Activated T-cell treated with anti-CD3 and anti-CD28 coated beads, Interleukin-2, amount 50 U/mL, for 1 hour (primary cell): ENCODE measurements around the gene TIPRL.

Source experiments
- DNase-seq: peaks from one replicate; pipeline ENCODE4 v3.0.0-alpha.2; 2020

Gene TIPRL

GRCh38 chr1:168217664-168218063 is 38.9 kb downstream of the TIPRL start:
- no peak for DNase-seq

GRCh38 chr1:168218658-168219057 is 39.9 kb downstream of the TIPRL start:
- DNase-seq, result no peak

GRCh38 chr1:168220470-168220871 is 41.7 kb downstream of the TIPRL start:
- no peak for DNase-seq

GRCh38 chr1:168221275-168221674 is 42.5 kb downstream of the TIPRL start:
- no peak for DNase-seq

- DNase-seq, result no peak
These were observed 44.5 kb downstream of the TIPRL start for GRCh38 chr1:168223261-168223660.

- no peak for DNase-seq
These were observed 45.1 kb downstream of the TIPRL start for GRCh38 chr1:168223681-168224540.

GRCh38 chr1:168224991-168225390 is 46.2 kb downstream of the TIPRL start:
- DNase-seq, result no peak

DNA sequence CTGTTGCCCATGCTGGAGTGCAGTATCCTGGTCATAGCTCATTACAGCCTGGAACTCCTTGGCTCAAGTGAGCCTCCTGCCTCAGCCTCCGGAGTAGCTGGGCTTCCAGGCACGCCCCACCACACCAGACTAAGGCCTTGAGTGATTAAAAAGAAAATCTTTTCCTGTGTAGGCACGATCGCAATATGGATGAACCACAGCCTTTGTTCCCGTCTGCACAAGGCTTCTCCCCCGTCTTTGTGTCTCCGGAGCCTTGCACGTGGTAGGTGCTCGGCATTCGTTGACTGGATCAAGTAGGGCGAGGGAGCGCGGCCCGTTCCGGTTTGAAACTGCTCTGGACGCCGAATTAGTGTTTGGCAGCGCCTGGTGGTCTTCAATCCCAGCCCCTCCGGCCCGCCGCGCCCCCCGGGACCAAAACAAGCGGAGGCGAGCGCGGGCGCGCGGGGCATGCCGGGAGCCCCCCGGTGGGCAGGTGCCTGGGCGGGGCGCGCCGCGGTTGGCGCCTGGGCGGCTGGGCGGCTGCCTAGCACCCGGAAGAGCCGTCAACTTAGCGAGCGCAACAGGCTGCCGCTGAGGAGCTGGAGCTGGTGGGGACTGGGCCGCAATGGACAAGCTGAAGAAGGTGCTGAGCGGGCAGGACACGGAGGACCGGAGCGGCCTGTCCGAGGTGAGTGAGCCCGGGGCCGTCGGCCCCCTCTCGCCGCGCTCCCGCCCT is 46.9 kb downstream of the TIPRL start, which contains the start of gene SFT2D2:
TSS of gene SFT2D2 (plus strand) at position 529 of the 715 bp plus-strand sequence. CDS start at position 605, 76 bp downstream.
- peak; percentile 83 for DNase-seq

DNA sequence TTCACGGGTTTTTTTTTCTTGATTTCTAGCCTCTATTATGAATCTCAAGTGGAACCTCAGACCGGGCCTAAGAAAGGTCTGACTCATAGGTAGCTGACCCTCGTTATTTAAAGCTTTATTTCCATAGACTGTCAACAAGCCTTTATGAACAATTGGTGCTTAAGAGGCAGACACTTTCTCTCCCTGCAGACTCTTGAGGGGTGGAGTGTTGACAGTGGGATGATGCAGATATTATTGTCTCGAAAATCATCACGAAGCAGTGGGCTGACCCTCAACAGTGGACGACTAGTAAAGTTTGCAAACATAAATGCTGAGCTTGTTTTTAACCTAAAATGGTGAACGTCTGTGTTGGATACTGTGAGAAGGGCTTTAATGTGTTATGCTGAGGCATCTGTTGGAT is 48.9 kb downstream of the TIPRL start:
- DNase-seq, result no peak

GRCh38 chr1:168229893-168230292 is 51.1 kb downstream of the TIPRL start:
- DNase-seq, result no peak

GRCh38 chr1:168230709-168231108 is 51.9 kb downstream of the TIPRL start:
- DNase-seq, result no peak

GRCh38 chr1:168234846-168235547 is 56.2 kb downstream of the TIPRL start:
- no peak for DNase-seq

DNA sequence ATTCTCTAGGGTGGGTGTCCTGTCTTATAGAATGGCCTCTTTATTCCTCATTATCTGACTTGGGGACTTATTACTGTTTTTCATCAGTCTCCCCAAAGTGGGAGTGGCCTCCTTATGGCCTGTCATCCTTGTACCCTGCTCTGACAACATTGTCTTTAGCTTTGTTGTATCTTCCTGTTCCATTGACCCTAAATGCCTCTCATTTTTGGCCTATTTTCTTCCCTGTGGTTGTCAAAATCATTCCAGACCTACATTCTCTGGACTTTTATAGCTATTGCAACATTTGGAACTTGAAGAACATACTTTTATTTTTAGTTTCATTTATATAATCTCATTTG is 56.8 kb downstream of the TIPRL start:
- DNase-seq, result no peak

DNA sequence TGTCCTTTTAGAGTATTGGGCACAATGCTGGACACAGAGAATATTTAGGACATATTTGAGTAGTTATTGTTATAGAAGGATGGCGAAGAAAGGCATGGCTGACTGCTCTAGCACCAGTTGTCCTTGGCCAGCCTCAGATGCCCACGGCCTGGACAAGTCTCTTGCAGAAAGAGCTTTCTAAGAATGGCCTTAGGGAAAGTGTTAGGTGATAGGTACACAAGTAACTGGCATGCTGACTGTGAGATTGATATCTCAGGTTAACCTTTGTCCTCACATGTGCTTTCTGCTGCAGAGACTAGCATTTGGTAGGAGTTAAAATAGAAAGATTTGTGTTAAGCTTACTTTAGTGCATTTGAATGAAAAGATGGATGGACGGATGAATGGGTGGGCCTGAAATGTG is 57.2 kb downstream of the TIPRL start:
- DNase-seq, result no peak

DNA sequence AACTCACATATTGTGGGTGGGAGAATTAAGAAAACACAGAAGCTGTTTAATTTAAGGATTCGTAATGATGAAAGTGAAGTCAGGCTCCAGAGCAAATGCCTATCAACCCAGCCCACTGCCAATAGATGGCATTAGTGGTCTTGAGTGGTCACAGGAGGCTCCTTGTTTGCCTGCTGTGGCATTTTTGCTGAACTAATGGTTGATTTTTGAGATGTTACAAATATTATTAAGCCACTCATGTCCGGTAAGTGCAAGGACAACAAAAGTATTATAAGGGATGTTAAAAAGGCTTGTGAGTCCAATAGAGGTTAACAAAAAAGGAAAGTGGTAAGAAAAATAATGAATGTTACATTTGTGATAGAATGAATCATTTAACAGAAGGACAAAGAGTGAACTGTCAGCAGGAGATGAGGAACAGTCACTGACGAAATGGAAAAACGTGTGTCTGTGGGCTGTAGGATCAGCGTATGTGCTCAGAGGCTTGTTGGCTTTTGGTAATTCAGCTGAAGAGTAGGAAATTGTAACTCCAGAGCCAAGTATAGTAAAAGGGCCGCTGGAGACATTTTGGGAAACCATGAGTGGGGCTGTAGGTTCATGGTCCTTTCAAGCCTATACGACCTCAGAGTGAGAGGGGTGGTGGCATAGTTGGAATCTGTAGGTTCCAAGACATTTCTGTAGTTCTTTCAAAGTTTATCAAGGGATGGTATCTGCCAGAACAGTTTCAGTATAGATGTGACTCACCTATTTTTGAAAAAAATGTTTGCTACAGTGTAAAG is 58.3 kb downstream of the TIPRL start:
- DNase-seq, result no peak

- no peak for DNase-seq
These were observed 64.4 kb downstream of the TIPRL start for GRCh38 chr1:168243198-168243597.

DNA sequence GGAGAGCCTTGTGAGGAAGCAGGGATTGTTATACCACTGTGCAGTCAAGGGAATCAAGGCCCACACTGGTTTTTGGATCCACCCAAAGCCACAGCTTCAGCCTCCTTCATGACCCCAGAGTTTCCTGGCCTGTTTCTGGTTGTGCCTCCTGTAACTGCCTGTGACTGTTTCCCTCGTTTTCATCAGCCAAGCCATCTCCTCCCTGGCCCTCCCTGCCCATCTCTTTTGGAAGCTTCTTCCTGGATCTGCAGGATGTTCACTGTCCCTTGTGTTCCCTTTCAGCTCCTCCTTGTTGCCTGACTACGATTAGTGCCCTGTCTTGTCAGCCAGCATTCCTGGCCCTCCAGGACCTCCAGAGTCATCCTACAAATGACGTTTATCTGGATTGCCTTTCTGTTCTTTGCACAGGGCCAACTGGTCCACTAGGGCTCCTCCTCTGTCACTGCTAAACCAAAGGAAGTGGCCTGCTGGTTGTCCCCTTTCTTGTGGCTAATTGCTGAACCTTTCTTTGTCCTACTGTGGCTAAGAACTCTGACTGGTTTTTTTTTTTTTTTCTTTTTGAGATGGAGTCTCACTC is 65.0 kb downstream of the TIPRL start:
- DNase-seq, result no peak

GRCh38 chr1:168245042-168245441 is 66.3 kb downstream of the TIPRL start:
- DNase-seq, result no peak

- DNase-seq, result no peak
These were observed 67.7 kb downstream of the TIPRL start for GRCh38 chr1:168246506-168246905.
